Gastroesophageal sphincter (tissue), 4 donors: Measurements from ENCODE around the gene SPG21. TPM values are rescaled to one million over a fixed set of nuclear protein-coding genes. Genes with fewer than 3 reads are reported as not detected.

ENCODE experiments used
- ATAC-seq: fragments of 150-250 bp; one replicate; pipeline ENCODE4 v1.9.1; 2016; ENCODE audit warnings: mild to moderate bottlenecking, moderate library complexity
- H3K27ac ChIP-seq, 4 donors: fragments of 200-600 bp; sonication (generic) in 3 of 4; 1 replicate in 3 of 4; 2 replicates in 1 of 4; pipeline ENCODE4 v1.5.1; 2016 to 2019
- H3K27me3 ChIP-seq: fragments of 200-600 bp; sonication (generic); one replicate; pipeline ENCODE4 v1.5.1; 2019
- H3K36me3 ChIP-seq, 2 donors: fragments of 200-600 bp; sonication (generic); one replicate each; pipeline ENCODE4 v1.5.1; 2019; ENCODE audit warnings: control low read depth in 1 of 2
- H3K4me1 ChIP-seq, 3 donors: fragments of 200-600 bp; sonication (generic); 1 replicate in 2 of 3; 2 replicates in 1 of 3; pipeline ENCODE4 v1.5.1; 2016 to 2019; ENCODE audit warnings: control low read depth in 2 of 3
- H3K4me3 ChIP-seq, 2 donors: fragments of 200-600 bp; sonication (generic); one replicate each; pipeline ENCODE4 v1.5.1; 2019; ENCODE audit warnings: mild to moderate bottlenecking in 1 of 2, moderate library complexity in 1 of 2
- H3K9me3 ChIP-seq, 3 donors: fragments of 200-600 bp; sonication (generic); one replicate each; pipeline ENCODE4 v1.5.1; 2017 to 2019; ENCODE audit warnings: control low read depth in 2 of 3
- CTCF ChIP-seq, 4 experiments: fragments of 200-600 bp in 2 of 4; fragments of 450-650 bp in 2 of 4; sonication (generic) in 1 of 4; IDR thresholded peaks; one replicate each; pipeline ENCODE4 v1.5.1; 2017 to 2019; ENCODE audit warnings: antibody characterized with exemption in 4 of 4, mild to moderate bottlenecking in 2 of 4, moderate library complexity in 2 of 4
- EP300 ChIP-seq: sonication (generic); formaldehyde crosslinking; IDR thresholded peaks from one replicate; pipeline ENCODE4 v1.6.1; 2017; ENCODE audit warnings: antibody characterized with exemption, mild to moderate bottlenecking
- POLR2A ChIP-seq, 2 donors: fragments of 450-650 bp; IDR thresholded peaks; one replicate each; pipeline ENCODE4 v1.6.1; 2017; ENCODE audit warnings: antibody characterized with exemption in 2 of 2, mild to moderate bottlenecking in 2 of 2, moderate library complexity in 1 of 2
- POLR2AphosphoS5 ChIP-seq: sonication (generic); formaldehyde crosslinking; IDR thresholded peaks from one replicate; pipeline ENCODE4 v1.6.1; 2017; ENCODE audit warnings: antibody characterized with exemption
- WGBS, 2 donors: methylation state at CpG; one replicate each; pipeline ENCODE4 v1.1.5; 2018; ENCODE audit warnings: low coverage in 1 of 2; 5-methylcytosine and 5-hydroxymethylcytosine counted together
- total RNA-seq, 4 donors: library from RNA; depleted of rRNA; stranded (reverse); fragments of >200 nt; gene quantifications; one replicate each; pipeline ENCODE4 v1.1.0, GENCODE V29; 2016

SPG21 gene
- total RNA-seq, 4 donors from 2014 or later: 79.1 to 94.9 (median 86.9) TPM

GRCh38 chr15:65034719-65035118 lies 45.0 kb upstream of the SPG21 start:
- peaks cover 0 to 27% (median 4%) of the 10 kb centered on the region in 3 donors for H3K4me1 ChIP-seq
- H3K27me3 ChIP-seq: no peaks in the 10 kb centered on the region
- no peaks in the 10 kb centered on the region for H3K9me3 ChIP-seq
- H3K4me3 ChIP-seq: no peak overlapping the region
- WGBS, 2 donors: 75% methylated on average over 5 of the region's 11 CpGs; no CpG with 5 or more reads in 1 of the 2 donors
- H3K27ac ChIP-seq: no peak overlapping the region
- H3K36me3 ChIP-seq: no peaks in the 10 kb centered on the region
- TF ChIP-seq EP300 (no peak), CTCF (IDR thresholded peaks at IDR 0.05) (no peak), POLR2AphosphoS5 (no peak), POLR2A (IDR thresholded peaks at IDR 0.05) (no peak)
- no peak for ATAC-seq

- Histone ChIP-seq H3K4me3 (no peak overlapping the region), H3K4me1 (peaks cover 0 to 26% (median 4%) of the 10 kb centered on the region in 3 donors), H3K27ac (peak overlapping the region in 1 of 4 donors; percentile 1), H3K9me3 (no peaks in the 10 kb centered on the region), H3K36me3 (no peaks in the 10 kb centered on the region), H3K27me3 (no peaks in the 10 kb centered on the region)
- no peak for TF ChIP-seq EP300
- TF ChIP-seq CTCF (IDR thresholded peaks at IDR 0.05): peak; percentile 32 to 64 (median 52)
- ATAC-seq: peak; percentile 28
- 10 to 11% methylated on average over 3 to 4 of the region's 4 CpGs for WGBS, 2 donors
Measured at GRCh38 chr15:65033659-65034269, 44.0 kb upstream of the SPG21 start.

GRCh38 chr15:65032801-65033537 lies 43.3 kb upstream of the SPG21 start:
- Histone ChIP-seq H3K27me3 (no peaks in the 10 kb centered on the region), H3K4me3 (no peak overlapping the region), H3K27ac (peak overlapping the region in 1 of 4 donors; percentile 1), H3K9me3 (no peaks in the 10 kb centered on the region), H3K4me1 (peaks cover under 1 to 26% (median 10%) of the 10 kb centered on the region in 3 donors), H3K36me3 (no peaks in the 10 kb centered on the region)
- no peak for TF ChIP-seq EP300
- peak; percentile 51 to 78 (median 66) for TF ChIP-seq CTCF (IDR thresholded peaks at IDR 0.05)
- ATAC-seq: peak; percentile 71
- WGBS, 2 donors: 31 to 35% methylated on average over 4 to 5 of the region's 13 CpGs

- Histone ChIP-seq H3K9me3 (no peaks in the 10 kb centered on the region), H3K4me3 (peak overlapping the region; percentile 52 to 93), H3K4me1 (peaks cover 3 to 39% (median 14%) of the 10 kb centered on the region in 3 donors), H3K27me3 (no peaks in the 10 kb centered on the region), H3K27ac (peak overlapping the region in 3 of 4 donors; percentile 52 to 89 (median 86)), H3K36me3 (peaks cover 0 to 21% of the 10 kb centered on the region in 2 donors)
- ATAC-seq: no peak
- 42 to 52% methylated on average over 7 to 10 of the region's 12 CpGs for WGBS, 2 donors
- TF ChIP-seq EP300 (no peak), CTCF (IDR thresholded peaks at IDR 0.05) (no peak)
Measured at GRCh38 chr15:65029736-65030208, 40.1 kb upstream of the SPG21 start.
